Vagina (tissue), 2 donors: Measurements from ENCODE around the gene ABCC8. TPM values are rescaled to one million over a fixed set of nuclear protein-coding genes. Genes with fewer than 3 reads are reported as not detected.
A peak's percentile ranks its signal among the peaks of the same experiment; 100 is the strongest.

ENCODE experiments used
- DNase-seq, 2 donors: peaks; one replicate each; pipeline ENCODE4 v3.0.0-alpha.2; 2017; ENCODE audit errors: extremely low spot score in 2 of 2
- H3K27ac ChIP-seq: fragments of 200-600 bp; sonication (generic); one replicate; pipeline ENCODE4 v1.5.1; 2019
- H3K27me3 ChIP-seq: fragments of 200-600 bp; sonication (generic); one replicate; pipeline ENCODE4 v1.5.1; 2019
- H3K36me3 ChIP-seq, 2 donors: fragments of 200-600 bp; sonication (generic); one replicate each; pipeline ENCODE4 v1.5.1; 2017 to 2019
- H3K4me1 ChIP-seq: fragments of 200-600 bp; sonication (generic); one replicate; pipeline ENCODE4 v1.5.1; 2019
- H3K4me3 ChIP-seq, 2 donors: fragments of 200-600 bp; sonication (generic); 1 replicate in 1 of 2; 2 replicates in 1 of 2; pipeline ENCODE4 v1.5.1; 2016 to 2019
- H3K9me3 ChIP-seq: fragments of 200-600 bp; sonication (generic); one replicate; pipeline ENCODE4 v1.5.1; 2019
- POLR2A ChIP-seq, 2 donors: fragments of 450-650 bp; IDR thresholded peaks; one replicate each; pipeline ENCODE4 v1.6.1; 2017; ENCODE audit warnings: antibody characterized with exemption in 2 of 2, mild to moderate bottlenecking in 2 of 2, moderate library complexity in 2 of 2
- POLR2AphosphoS5 ChIP-seq, 2 donors: sonication (generic); formaldehyde crosslinking; IDR thresholded peaks; one replicate each; pipeline ENCODE4 v1.9.0; 2017; ENCODE audit warnings: antibody characterized with exemption in 2 of 2, mild to moderate bottlenecking in 2 of 2, low read depth in 1 of 2; ENCODE audit not compliant: insufficient read depth in 1 of 2
- intact Hi-C: fragments of 100-400 bp; cut with DNase I; formaldehyde crosslinking; loops from one replicate; pipeline ENCODE4 v1.15.1; 2023
- total RNA-seq: library from RNA; depleted of rRNA; stranded (reverse); fragments of >200 nt; gene quantifications from one replicate; pipeline ENCODE4 v1.2.3, GENCODE V29; 2016
- TF ChIP-seq, protein P1 (sequence below), 3 experiments: fragments of 450-650 bp in 2 of 3; fragments of 200-600 bp in 1 of 3; sonication (generic) in 1 of 3; IDR thresholded peaks; one replicate each; pipeline ENCODE4 v1.5.1; 2017 to 2019; ENCODE audit warnings: antibody characterized with exemption in 3 of 3, mild to moderate bottlenecking in 2 of 3, moderate library complexity in 2 of 3

Gene ABCC8
- total RNA-seq, 1 donor from 2014 or later = 13.0 TPM

DNA sequence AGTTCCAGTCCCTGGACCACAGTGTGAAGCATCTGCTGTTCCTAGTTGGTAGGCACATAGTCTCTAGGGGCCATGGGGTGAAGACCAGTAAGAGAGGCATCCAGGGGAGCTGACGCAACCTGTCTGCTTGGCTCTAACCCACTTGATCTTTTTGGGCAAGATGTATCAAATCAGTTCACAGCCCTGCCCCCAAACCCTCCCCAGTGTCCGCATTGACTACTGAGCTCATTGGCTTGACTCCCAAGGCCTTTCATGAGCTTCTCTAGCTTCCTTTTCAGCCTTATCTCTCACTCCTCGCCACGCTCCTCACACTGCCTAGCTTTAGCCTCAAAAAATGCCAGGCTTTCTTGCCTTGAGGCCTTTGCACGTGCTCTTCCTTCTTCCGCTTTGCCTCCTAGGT lies 29.7 kb upstream of the ABCC8 start:
- no peak overlapping the region for H3K4me3 ChIP-seq
- H3K27me3 ChIP-seq = no peaks in the 10 kb centered on the region
- intact Hi-C loops = no loop called here
- no peak overlapping the region for H3K27ac ChIP-seq
- no peaks in the 10 kb centered on the region for H3K36me3 ChIP-seq
- no peaks in the 10 kb centered on the region for H3K4me1 ChIP-seq
- TF ChIP-seq, protein P1, sequence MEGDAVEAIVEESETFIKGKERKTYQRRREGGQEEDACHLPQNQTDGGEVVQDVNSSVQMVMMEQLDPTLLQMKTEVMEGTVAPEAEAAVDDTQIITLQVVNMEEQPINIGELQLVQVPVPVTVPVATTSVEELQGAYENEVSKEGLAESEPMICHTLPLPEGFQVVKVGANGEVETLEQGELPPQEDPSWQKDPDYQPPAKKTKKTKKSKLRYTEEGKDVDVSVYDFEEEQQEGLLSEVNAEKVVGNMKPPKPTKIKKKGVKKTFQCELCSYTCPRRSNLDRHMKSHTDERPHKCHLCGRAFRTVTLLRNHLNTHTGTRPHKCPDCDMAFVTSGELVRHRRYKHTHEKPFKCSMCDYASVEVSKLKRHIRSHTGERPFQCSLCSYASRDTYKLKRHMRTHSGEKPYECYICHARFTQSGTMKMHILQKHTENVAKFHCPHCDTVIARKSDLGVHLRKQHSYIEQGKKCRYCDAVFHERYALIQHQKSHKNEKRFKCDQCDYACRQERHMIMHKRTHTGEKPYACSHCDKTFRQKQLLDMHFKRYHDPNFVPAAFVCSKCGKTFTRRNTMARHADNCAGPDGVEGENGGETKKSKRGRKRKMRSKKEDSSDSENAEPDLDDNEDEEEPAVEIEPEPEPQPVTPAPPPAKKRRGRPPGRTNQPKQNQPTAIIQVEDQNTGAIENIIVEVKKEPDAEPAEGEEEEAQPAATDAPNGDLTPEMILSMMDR (IDR thresholded peaks at IDR 0.05) = no peak
- no peak for TF ChIP-seq POLR2AphosphoS5 (IDR thresholded peaks at IDR 0.05; ENCODE audit: insufficient read depth in 1 of 2, low read depth in 1 of 2)
- no peak for TF ChIP-seq POLR2A (IDR thresholded peaks at IDR 0.05)
- no peak for DNase-seq
- no peaks in the 10 kb centered on the region for H3K9me3 ChIP-seq

DNA sequence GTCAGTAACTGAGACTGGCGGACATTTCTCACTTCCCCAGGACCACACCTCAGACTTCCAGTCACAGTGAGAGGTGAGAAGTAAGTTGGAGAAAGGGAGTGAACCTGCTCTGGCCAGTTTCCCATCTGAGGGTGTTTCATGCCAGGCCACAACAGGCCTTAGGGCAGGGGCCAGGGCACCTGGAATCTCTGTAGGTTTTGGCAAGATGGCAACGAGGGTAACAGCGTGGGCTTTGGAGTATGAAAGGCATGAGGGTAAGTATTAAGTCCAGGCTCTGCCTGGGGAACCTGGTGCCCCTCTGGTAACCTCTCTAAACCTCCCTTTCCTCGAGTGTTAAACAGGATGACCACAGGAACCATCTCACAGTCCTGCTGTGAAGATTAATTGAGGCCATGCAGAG lies 28.5 kb upstream of the ABCC8 start:
- no peak for DNase-seq
- TF ChIP-seq, protein P1 (IDR thresholded peaks at IDR 0.05) = no peak
- TF ChIP-seq POLR2AphosphoS5 (IDR thresholded peaks at IDR 0.05; ENCODE audit: insufficient read depth in 1 of 2, low read depth in 1 of 2) = no peak
- TF ChIP-seq POLR2A (IDR thresholded peaks at IDR 0.05) = no peak
- Histone ChIP-seq H3K36me3 (no peaks in the 10 kb centered on the region), H3K27me3 (no peaks in the 10 kb centered on the region), H3K4me3 (no peak overlapping the region), H3K4me1 (no peaks in the 10 kb centered on the region), H3K27ac (no peak overlapping the region), H3K9me3 (no peaks in the 10 kb centered on the region)
- intact Hi-C loops = loop anchor here (2.0 kb wide), 1 partner anchor 120 kb away; no protein-coding TSS in a partner anchor

DNA sequence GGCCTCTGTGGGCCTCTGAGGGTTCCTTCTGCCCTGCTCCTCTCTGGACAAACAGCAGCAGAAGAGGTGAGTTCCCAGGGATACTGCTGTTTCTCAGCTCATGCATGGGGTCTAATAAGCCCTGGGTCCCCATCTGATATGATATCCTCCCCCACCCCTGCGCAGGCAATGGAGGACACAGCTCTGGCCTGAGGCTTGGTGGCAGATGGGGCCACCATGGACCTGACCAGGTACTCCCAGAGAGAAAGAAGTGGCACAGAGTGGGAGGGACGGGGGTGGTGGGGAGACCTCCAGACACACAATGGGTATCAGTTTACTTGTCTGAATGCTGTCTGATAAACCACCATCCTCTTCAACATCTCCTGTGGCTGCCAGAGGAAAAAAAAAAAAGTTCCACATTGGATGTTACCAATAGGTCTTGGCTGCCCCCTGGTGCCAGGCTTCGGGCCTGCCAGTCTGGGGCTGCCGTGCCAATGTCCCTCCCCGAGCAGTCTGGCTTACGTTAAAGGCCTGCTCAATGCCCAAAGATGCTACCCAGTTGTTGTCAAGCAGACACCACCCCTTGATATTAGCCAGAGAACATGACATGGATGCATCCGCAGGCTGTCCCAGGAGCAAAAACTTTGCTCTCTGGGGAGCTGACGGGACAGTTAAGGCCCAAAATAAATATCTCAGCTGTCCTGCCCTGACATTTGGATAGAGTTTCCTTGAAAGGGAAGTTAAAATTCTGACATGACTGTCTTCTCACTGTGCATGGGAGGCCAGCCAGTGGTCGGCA lies 27.9 kb upstream of the ABCC8 start:
- Histone ChIP-seq H3K4me1 (no peaks in the 10 kb centered on the region), H3K27ac (no peak overlapping the region), H3K36me3 (no peaks in the 10 kb centered on the region), H3K4me3 (no peak overlapping the region), H3K27me3 (no peaks in the 10 kb centered on the region), H3K9me3 (no peaks in the 10 kb centered on the region)
- TF ChIP-seq POLR2A (IDR thresholded peaks at IDR 0.05) = no peak
- TF ChIP-seq, protein P1 (IDR thresholded peaks at IDR 0.05) = peak; percentile 35 to 86 (median 82)
- DNase-seq = no peak
- intact Hi-C loops = loop anchor here (2.0 kb wide), 1 partner anchor 120 kb away; no protein-coding TSS in a partner anchor

DNA sequence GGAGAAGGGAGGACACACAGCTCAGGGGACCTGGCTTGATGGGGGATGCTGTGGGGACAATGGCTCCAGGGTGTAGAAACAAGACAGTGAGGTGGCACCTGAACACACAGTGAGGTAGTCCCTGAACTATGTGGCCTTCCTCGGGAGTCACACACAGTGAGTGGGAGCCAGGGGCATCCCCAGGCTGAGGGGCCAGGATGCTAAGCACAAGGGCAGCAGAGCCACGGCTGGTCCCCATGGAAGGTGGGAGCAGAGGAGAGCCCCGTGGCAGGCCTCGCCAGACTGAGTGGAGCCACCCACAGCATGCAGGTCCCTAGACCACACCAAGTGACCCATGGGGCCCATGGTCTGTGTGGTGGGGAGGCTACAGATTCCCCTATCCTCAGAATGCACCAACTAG lies 26.0 kb upstream of the ABCC8 start:
- Histone ChIP-seq H3K4me3 (no peak overlapping the region), H3K9me3 (no peaks in the 10 kb centered on the region), H3K4me1 (no peaks in the 10 kb centered on the region), H3K36me3 (no peaks in the 10 kb centered on the region), H3K27me3 (no peaks in the 10 kb centered on the region), H3K27ac (no peak overlapping the region)
- no peak for DNase-seq
- intact Hi-C loops = no loop called here
- TF ChIP-seq POLR2AphosphoS5 (IDR thresholded peaks at IDR 0.05; ENCODE audit: insufficient read depth in 1 of 2, low read depth in 1 of 2) (no peak), POLR2A (IDR thresholded peaks at IDR 0.05) (no peak)
- TF ChIP-seq, protein P1 (IDR thresholded peaks at IDR 0.05) = no peak

DNA sequence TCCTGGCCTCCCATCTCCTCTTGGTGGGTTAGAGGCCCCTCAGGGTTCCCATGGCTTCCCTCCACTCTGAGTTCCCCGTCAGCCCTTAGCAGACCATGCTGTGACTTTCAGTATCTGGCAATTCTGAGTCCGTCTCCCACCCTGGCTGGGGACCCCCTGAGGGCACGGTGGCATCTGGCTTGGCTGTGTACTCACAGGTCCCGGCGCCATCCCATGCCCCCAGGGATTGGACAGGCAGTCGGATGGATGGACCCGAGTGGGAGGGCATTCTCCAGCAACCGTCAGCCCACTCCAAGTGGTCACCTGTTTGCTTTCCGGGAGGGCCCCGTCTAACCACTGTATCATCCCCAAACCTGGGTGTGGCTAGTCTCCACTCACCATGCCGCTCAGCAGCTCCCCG lies 24.0 kb upstream of the ABCC8 start:
- no peaks in the 10 kb centered on the region for H3K9me3 ChIP-seq
- intact Hi-C loops = no loop called here
- H3K27me3 ChIP-seq = no peaks in the 10 kb centered on the region
- TF ChIP-seq, protein P1 (IDR thresholded peaks at IDR 0.05) = no peak
- TF ChIP-seq POLR2A (IDR thresholded peaks at IDR 0.05) (no peak), POLR2AphosphoS5 (IDR thresholded peaks at IDR 0.05; ENCODE audit: insufficient read depth in 1 of 2, low read depth in 1 of 2) (no peak)
- no peak overlapping the region for H3K27ac ChIP-seq
- DNase-seq = no peak
- H3K4me1 ChIP-seq = no peaks in the 10 kb centered on the region
- H3K4me3 ChIP-seq = no peak overlapping the region
- no peaks in the 10 kb centered on the region for H3K36me3 ChIP-seq
